ENCODE measurements around the gene SPPL2B.

- TF ChIP-seq EZH2phosphoT487 (IDR thresholded peaks at IDR 0.05; ENCODE audit: low read depth, severe bottlenecking, unreplicated experiment), result no peak
- TF ChIP-seq EZH2 (IDR thresholded peaks at IDR 0.05; ENCODE audit: borderline replicate concordance), result no peak
- no peak for TF ChIP-seq CTCF (IDR thresholded peaks at IDR 0.05; ENCODE audit: poor library complexity)
These were observed 22.8 kb upstream of the SPPL2B start for GRCh38 chr19:2305452-2306280.

All from hepatocyte (in vitro differentiated cells).